Adrenal gland (tissue), 12 donors: ENCODE results near the gene RSAD2. TPM values are rescaled to one million over a fixed set of nuclear protein-coding genes. Genes with fewer than 3 reads are reported as not detected.

Experiments
- DNase-seq, 7 donors: peaks; one replicate each; pipeline ENCODE4 v3.0.0-alpha.2; 2019 to 2020
- H3K27ac ChIP-seq, 5 donors: fragments of 200-600 bp; sonication (generic) in 4 of 5; 1 replicate in 3 of 5; 2 replicates in 2 of 5; pipeline versions ENCODE4 v1.5.1 to v1.8.0; 2016 to 2020; ENCODE audit warnings: mild to moderate bottlenecking in 1 of 5
- H3K27me3 ChIP-seq: fragments of 200-600 bp; 2 replicates; pipeline ENCODE4 v1.8.0; 2021
- H3K36me3 ChIP-seq, 2 donors: fragments of 200-600 bp; replicated peaks in 1 of 2; 1 replicate in 1 of 2; 2 replicates in 1 of 2; pipeline versions ENCODE4 v1.5.1 to v1.8.0; 2018 to 2022
- H3K4me1 ChIP-seq, 2 donors: fragments of 200-600 bp; replicated peaks in 1 of 2; 1 replicate in 1 of 2; 2 replicates in 1 of 2; pipeline versions ENCODE4 v1.5.1 to v1.8.0; 2018 to 2021
- H3K4me3 ChIP-seq, 4 donors: fragments of 200-600 bp; sonication (generic) in 3 of 4; one replicate each; pipeline ENCODE4 v1.5.1; 2016 to 2018
- H3K9me3 ChIP-seq, 3 donors: fragments of 200-600 bp; sonication (generic) in 1 of 3; replicated peaks in 1 of 3; 1 replicate in 2 of 3; 2 replicates in 1 of 3; pipeline versions ENCODE4 v1.5.1 to v1.8.0; 2016 to 2021
- POLR2A ChIP-seq, 2 donors: fragments of 450-650 bp; IDR thresholded peaks; one replicate each; pipeline ENCODE4 v1.6.1; 2017; ENCODE audit warnings: antibody characterized with exemption in 2 of 2, mild to moderate bottlenecking in 2 of 2, moderate library complexity in 1 of 2
- WGBS, 4 donors: extraction: QIAGEN DNeasy Blood & Tissue Kit in 2 of 4; methylation state at CpG; one replicate each; pipeline versions ENCODE4 v1.1.5 to v1.1.7; 2013 to 2017; 5-methylcytosine and 5-hydroxymethylcytosine counted together
- intact Hi-C, 2 donors: fragments of 100-400 bp; cut with DNase I; formaldehyde crosslinking; loops; one replicate each; pipeline versions ENCODE4 v1.14.1 to v1.15.0; 2022 to 2023
- polyA plus RNA-seq, 3 donors: library from polyadenylated mRNA; stranded (reverse); fragments of 200-250 nt in 2 of 3; fragments of 350-450 nt in 1 of 3; fragmentation: Illumina TruSeq in 1 of 3; extraction: RNeasy Lipid Tissue Mini Kit (QIAGEN cat#74804) in 1 of 3; gene quantifications; one replicate each; pipeline ENCODE4 v1.2.3, GENCODE V29; 2013 to 2014
- total RNA-seq, 9 donors: library from RNA; depleted of rRNA in 4 of 9; stranded (reverse); fragments of >200 nt in 4 of 9; fragments of 120-200 nt in 1 of 9; fragmentation: NEBNext Ultra II Directional in 1 of 9; extraction: Animal tissue kit (Norgen Biotek cat#: 25700) in 1 of 9; gene quantifications; one replicate each; pipeline versions ENCODE4 v1.1.0 to v1.2.4, GENCODE V29; 2013 to 2023
- TF ChIP-seq, protein P1 (sequence below), 6 experiments: fragments of 450-650 bp in 4 of 6; fragments of 200-600 bp in 2 of 6; sonication (generic) in 1 of 6; IDR thresholded peaks; 1 replicate in 5 of 6; 2 replicates in 1 of 6; pipeline versions ENCODE4 v1.5.1 to v1.8.0; 2016 to 2021; ENCODE audit warnings: antibody characterized with exemption in 6 of 6, mild to moderate bottlenecking in 2 of 6, moderate library complexity in 1 of 6
- donor health status: healthy with polysubstance abuse.
- donor health status: Bipolar disorder and iron deficiency.
- donor health status: DM: yes; HTN: yes; CAD: no.
- donor health status: DM: no; HTN: no; CAD: no.
- donor health status: DM: no; HTN: no; CAD: no.
- donor health status: DM: yes; HTN: yes; CAD: no.

Gene RSAD2
- total and polyA plus RNA-seq, 12 donors: 1.2 to 11.5 (median 4.1) TPM

DNA sequence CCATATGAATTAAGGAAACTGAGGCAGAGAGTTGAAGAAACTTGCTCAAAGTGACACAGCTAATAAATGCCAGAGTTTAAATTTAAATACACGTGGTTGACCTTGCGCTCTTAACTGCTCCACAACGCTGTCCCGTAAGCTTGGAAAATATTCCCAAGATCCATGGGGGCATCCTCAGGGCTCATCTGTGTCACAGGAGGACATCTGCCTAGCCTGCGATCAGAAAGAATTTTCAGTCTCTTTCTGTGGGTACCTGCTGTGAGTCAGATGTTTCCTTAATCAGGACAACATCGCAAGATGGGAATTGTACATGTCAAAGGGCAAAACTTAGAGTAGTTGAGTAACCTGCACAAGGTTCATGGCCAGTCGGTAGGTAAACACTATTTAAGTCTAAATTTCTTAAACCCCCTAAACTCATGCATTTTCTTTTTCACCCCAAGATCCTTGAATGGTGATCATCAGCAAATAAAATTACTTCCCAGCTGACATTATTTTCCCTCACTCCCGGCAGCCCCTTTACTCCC is 13.3 kb upstream of the RSAD2 start:
- no peak overlapping the region for H3K27ac ChIP-seq
- H3K27me3 ChIP-seq: no peaks in the 10 kb centered on the region
- H3K4me1 ChIP-seq: peaks cover 5 to 16% of the 10 kb centered on the region in 2 donors
- no peak overlapping the region for H3K4me3 ChIP-seq
- 69 to 75% (median 71%) methylated on average over 8 of the region's 8 CpGs for WGBS, 4 donors
- H3K36me3 ChIP-seq: no peaks in the 10 kb centered on the region
- intact Hi-C loops: no loop called here
- DNase-seq: no peak
- TF ChIP-seq, protein P1, sequence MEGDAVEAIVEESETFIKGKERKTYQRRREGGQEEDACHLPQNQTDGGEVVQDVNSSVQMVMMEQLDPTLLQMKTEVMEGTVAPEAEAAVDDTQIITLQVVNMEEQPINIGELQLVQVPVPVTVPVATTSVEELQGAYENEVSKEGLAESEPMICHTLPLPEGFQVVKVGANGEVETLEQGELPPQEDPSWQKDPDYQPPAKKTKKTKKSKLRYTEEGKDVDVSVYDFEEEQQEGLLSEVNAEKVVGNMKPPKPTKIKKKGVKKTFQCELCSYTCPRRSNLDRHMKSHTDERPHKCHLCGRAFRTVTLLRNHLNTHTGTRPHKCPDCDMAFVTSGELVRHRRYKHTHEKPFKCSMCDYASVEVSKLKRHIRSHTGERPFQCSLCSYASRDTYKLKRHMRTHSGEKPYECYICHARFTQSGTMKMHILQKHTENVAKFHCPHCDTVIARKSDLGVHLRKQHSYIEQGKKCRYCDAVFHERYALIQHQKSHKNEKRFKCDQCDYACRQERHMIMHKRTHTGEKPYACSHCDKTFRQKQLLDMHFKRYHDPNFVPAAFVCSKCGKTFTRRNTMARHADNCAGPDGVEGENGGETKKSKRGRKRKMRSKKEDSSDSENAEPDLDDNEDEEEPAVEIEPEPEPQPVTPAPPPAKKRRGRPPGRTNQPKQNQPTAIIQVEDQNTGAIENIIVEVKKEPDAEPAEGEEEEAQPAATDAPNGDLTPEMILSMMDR (IDR thresholded peaks at IDR 0.05): no peak
- TF ChIP-seq POLR2A (IDR thresholded peaks at IDR 0.05): no peak
- H3K9me3 ChIP-seq: no peaks in the 10 kb centered on the region

DNA sequence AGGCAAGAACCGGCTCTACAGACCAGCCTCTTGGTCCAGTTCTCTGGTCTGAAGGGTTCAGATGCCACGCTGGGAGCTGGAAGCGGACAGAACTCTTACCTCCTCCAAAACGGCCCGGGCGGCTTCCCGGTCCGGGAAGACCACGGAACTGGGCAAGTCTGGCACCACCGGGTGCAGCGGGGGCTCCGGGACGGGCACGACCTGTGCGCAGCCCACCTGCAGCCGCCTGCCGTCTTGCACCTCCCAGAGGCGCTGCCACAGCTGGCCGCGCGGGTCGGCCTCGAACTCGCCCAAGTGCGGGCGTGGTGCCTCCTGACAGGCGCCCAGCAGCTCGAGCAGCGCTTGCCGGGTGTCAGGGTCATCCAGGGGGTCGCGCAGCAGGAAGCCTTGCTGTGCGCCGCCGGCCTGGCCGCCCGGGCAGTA is 12.6 kb upstream of the RSAD2 start:
- DNase-seq: peak; percentile 40 to 64 (median 51)
- intact Hi-C loops: no loop called here
- H3K4me3 ChIP-seq: peak overlapping the region in 2 of 4 donors; percentile 66 to 84
- 7 to 48% (median 17%) methylated on average over 3 to 37 of the region's 37 CpGs for WGBS, 4 donors
- no peaks in the 10 kb centered on the region for H3K9me3 ChIP-seq
- H3K27me3 ChIP-seq: no peaks in the 10 kb centered on the region
- H3K36me3 ChIP-seq: no peaks in the 10 kb centered on the region
- TF ChIP-seq, protein P1 (IDR thresholded peaks at IDR 0.05): no peak
- no peak for TF ChIP-seq POLR2A (IDR thresholded peaks at IDR 0.05)
- peaks cover 5 to 16% of the 10 kb centered on the region in 2 donors for H3K4me1 ChIP-seq
- peak overlapping the region in 4 of 5 donors; percentile 77 to 92 (median 86) for H3K27ac ChIP-seq

DNA sequence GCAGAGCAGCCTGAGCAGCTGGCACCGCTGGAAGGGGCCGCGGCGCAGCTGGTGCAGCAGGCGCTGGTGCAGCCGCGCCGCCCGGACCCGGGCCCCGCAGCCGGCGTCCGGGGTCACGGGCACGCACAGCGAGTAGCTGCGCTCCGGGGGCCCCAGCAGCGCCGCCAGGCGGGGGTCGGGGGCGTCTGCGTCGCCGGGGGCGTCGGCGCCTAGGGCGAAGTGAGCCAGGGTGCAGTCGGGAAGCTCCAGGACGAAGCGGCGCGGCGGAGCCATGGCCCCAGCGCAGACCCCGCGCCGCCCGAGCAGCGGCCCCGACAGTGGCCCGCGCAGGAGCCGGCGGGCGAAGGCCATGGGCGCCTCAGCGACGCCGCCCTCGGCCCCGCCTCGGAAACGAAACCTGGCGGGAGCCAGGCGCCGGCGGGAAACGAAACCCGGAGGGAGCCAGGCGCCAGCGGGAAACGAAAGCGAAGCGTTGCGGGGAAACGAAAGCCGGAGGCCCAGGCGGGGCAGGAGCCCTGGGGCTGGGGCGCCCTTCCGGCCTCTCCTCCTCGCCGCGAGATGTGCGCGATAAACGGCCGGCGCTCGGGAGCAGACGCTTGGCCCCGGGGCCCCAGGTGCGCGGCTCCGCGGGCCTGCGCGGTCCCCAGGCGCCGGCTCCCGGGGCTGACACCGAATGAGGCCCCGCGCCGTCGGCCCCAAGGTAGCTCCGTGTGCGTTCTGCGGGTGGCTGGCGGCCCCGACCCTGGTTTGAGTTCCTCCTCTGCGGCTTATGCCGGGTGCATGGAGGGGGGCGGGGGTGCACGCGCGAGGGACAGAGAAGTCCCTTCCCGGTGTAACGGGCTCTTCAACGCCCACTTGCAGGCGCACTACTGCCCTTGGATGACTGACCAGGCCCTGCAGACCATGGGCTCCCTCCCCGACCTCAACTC is 12.0 kb upstream of the RSAD2 start, which contains the start of gene CMPK2:
Gene CMPK2, minus strand, starts transcription at position 562 of the 929 bp plus-strand sequence. Its CDS starts 211 bp downstream, at position 351.
- Histone ChIP-seq H3K9me3 (no peaks in the 10 kb centered on the region), H3K4me3 (peak within 1 kb of the TSS in 3 of 4 donors; percentile 66 to 84 (median 75)), H3K27ac (peak within 1 kb of the TSS; percentile 63 to 92 (median 83)), H3K27me3 (no peaks in the 10 kb centered on the region), H3K4me1 (peaks cover 5 to 16% of the 10 kb centered on the region in 2 donors), H3K36me3 (no peaks in the 10 kb centered on the region)
- intact Hi-C loops: no loop called here
- WGBS, 4 donors: 0% methylated on average over 4 to 115 of the region's 115 CpGs
- peak; percentile 41 to 53 for TF ChIP-seq POLR2A (IDR thresholded peaks at IDR 0.05)
- TF ChIP-seq, protein P1 (IDR thresholded peaks at IDR 0.05): peak in 3 of 6 experiments; percentile 7 to 31 (median 18)
- peak; percentile 68 to 84 (median 77) for DNase-seq

DNA sequence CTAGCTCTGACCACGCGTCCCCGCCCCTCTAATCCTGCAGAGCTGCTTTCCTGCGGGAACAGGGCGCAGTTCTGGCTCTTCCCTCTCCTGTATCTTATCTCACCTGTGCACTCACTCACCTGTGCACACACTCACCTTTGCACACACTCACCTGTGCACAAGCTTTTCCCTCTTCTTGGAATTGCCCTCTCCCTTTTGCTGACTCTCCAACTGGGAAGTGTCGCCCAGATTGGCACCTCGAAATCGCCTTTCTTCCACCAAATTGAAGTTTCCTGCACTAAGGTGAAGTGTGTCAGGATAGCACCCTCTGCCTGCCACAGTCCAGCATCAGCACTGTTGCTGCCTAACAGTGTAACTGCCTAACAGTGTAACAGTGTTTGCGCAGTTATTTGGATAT is 11.3 kb upstream of the RSAD2 start:
- 5 to 8% (median 6%) methylated on average over 9 of the region's 9 CpGs for WGBS, 4 donors
- H3K4me3 ChIP-seq: peak overlapping the region in 3 of 4 donors; percentile 66 to 84 (median 75)
- peaks cover 5 to 16% of the 10 kb centered on the region in 2 donors for H3K4me1 ChIP-seq
- H3K27me3 ChIP-seq: no peaks in the 10 kb centered on the region
- peak; percentile 28 to 78 (median 46) for DNase-seq
- TF ChIP-seq, protein P1 (IDR thresholded peaks at IDR 0.05): peak; percentile 34 to 56 (median 42)
- no peak for TF ChIP-seq POLR2A (IDR thresholded peaks at IDR 0.05)
- intact Hi-C loops: no loop called here
- H3K36me3 ChIP-seq: no peaks in the 10 kb centered on the region
- no peaks in the 10 kb centered on the region for H3K9me3 ChIP-seq
- H3K27ac ChIP-seq: peak overlapping the region; percentile 63 to 92 (median 83)
